Heart left ventricle (tissue), 16 donors: ENCODE results near the gene GGT6. TPM values are rescaled to one million over a fixed set of nuclear protein-coding genes. Genes with fewer than 3 reads are reported as not detected.

Experiments
- ATAC-seq, 4 donors: fragments of 200-7000 bp; cut with Tn5 transposase; one replicate each; pipeline ENCODE4 v1.9.1; 2020 to 2022; ENCODE audit warnings: moderate library complexity in 4 of 4, mild to moderate bottlenecking in 3 of 4, moderate number of reproducible peaks in 1 of 4
- DNase-seq, 5 donors: peaks; one replicate each; pipeline ENCODE4 v3.0.0-alpha.2; 2020
- H3K27ac ChIP-seq, 12 donors: fragments of 200-600 bp; sonication (generic) in 4 of 12; one replicate each; pipeline versions ENCODE4 v1.5.0 to v1.8.0; 2016 to 2022; ENCODE audit warnings: mild to moderate bottlenecking in 2 of 12
- H3K27me3 ChIP-seq, 9 donors: fragments of 200-600 bp; sonication (generic) in 2 of 9; one replicate each; pipeline versions ENCODE4 v1.5.1 to v1.8.0; 2016 to 2022; ENCODE audit warnings: mild to moderate bottlenecking in 3 of 9
- H3K36me3 ChIP-seq, 9 donors: fragments of 200-600 bp; sonication (generic) in 2 of 9; one replicate each; pipeline versions ENCODE4 v1.5.0 to v1.8.0; 2018 to 2022; ENCODE audit warnings: mild to moderate bottlenecking in 2 of 9
- H3K4me1 ChIP-seq, 12 donors: fragments of 200-600 bp; sonication (generic) in 4 of 12; one replicate each; pipeline versions ENCODE4 v1.5.0 to v1.8.0; 2016 to 2022; ENCODE audit warnings: mild to moderate bottlenecking in 3 of 12
- H3K4me3 ChIP-seq, 12 donors: fragments of 200-600 bp; sonication (generic) in 4 of 12; one replicate each; pipeline versions ENCODE4 v1.5.0 to v1.8.0; 2017 to 2022; ENCODE audit warnings: mild to moderate bottlenecking in 9 of 12, moderate library complexity in 4 of 12
- H3K9me3 ChIP-seq, 12 donors: fragments of 200-600 bp; sonication (generic) in 4 of 12; one replicate each; pipeline versions ENCODE4 v1.5.0 to v1.8.0; 2016 to 2022; ENCODE audit warnings: mild to moderate bottlenecking in 1 of 12
- CTCF ChIP-seq, 12 donors: fragments of 200-600 bp; sonication (generic) in 4 of 12; IDR thresholded peaks; one replicate each; pipeline versions ENCODE4 v1.5.0 to v1.8.0; 2018 to 2022; ENCODE audit warnings: antibody characterized with exemption in 12 of 12, mild to moderate bottlenecking in 5 of 12
- POLR2A ChIP-seq, 2 donors: fragments of 450-650 bp; IDR thresholded peaks; one replicate each; pipeline ENCODE4 v1.6.1; 2017; ENCODE audit warnings: antibody characterized with exemption in 2 of 2, mild to moderate bottlenecking in 2 of 2, moderate library complexity in 2 of 2
- WGBS, 4 donors: extraction: QIAGEN DNeasy Blood & Tissue Kit in 2 of 4; methylation state at CpG; one replicate each; pipeline versions ENCODE4 v1.1.5 to v1.1.7; 2013 to 2018; 5-methylcytosine and 5-hydroxymethylcytosine counted together
- intact Hi-C, 10 donors: fragments of 100-400 bp; cut with DNase I; formaldehyde crosslinking; loops; one replicate each; pipeline versions ENCODE4 v1.11.1 to v1.14.2; 2022
- polyA plus RNA-seq, 2 donors: library from polyadenylated mRNA; stranded (reverse); fragments of 200-250 nt; gene quantifications; one replicate each; pipeline ENCODE4 v1.2.3, GENCODE V29; 2013
- total RNA-seq, 9 donors: library from RNA; depleted of rRNA in 2 of 9; stranded (reverse); fragments of >200 nt in 2 of 9; fragmentation: NEBNext Ultra II Directional in 3 of 9; extraction: Animal tissue kit (Norgen Biotek cat#: 25700) in 3 of 9; gene quantifications; one replicate each; pipeline versions ENCODE4 v1.1.0 to v1.2.4, GENCODE V29; 2016 to 2023
- donor health status: ischemic (EF 13 %, LVEDD 7.1; RV severe dilation, severe dysfunction).
- donor health status: healthy with polysubstance abuse.
- donor health status: DM: no; HTN: yes; CAD: no.
- donor health status: DM: no; HTN: no; CAD: no.
- donor health status: ischemic (EF 25% LVEDD 6.9; RV normal size, moderate dysfunction).
- donor health status: ischemic (EF 25% LVEDD 5.7; RV mildly dilated, moderate dysfunction).
- donor health status: healthy.
- donor health status: DM: yes; HTN: yes; CAD: no.
- donor health status: ischemic (EF 35%, LVEDD 5.7; RV mildly dilated, moderate dysfunction).
- donor health status: nonischemic (EF 11% LVEDD 7.7; RV severe dilation, severe dysfunction).
- donor health status: DM: yes; HTN: yes; CAD: no.
- donor health status: PGD.
- donor health status: ischemic (EF 29% LVEDD 5.4; RV normal size, mild dysfunction).
- donor health status: nonischemic (EF 23%, LVEDD 6.1; RV moderate dilation, normal function).

GGT6 gene
- total and polyA plus RNA-seq, 11 donors: not detected

GRCh38 chr17:4545217-4545951 is 15.0 kb downstream of the GGT6 start:
- intact Hi-C loops: loop anchor here in 1 of 10 donors (10.0 kb wide), 1 partner anchor 121 kb away; no protein-coding TSS in a partner anchor
- Histone ChIP-seq H3K9me3 (no peaks in the 10 kb centered on the region), H3K4me3 (no peak overlapping the region), H3K36me3 (peaks cover 0 to 91% (median 81%) of the 10 kb centered on the region in 9 donors), H3K27me3 (no peaks in the 10 kb centered on the region), H3K4me1 (peaks cover 0 to 18% (median 9%) of the 10 kb centered on the region in 12 donors), H3K27ac (no peak overlapping the region)
- TF ChIP-seq POLR2A (IDR thresholded peaks at IDR 0.05) (no peak), CTCF (IDR thresholded peaks at IDR 0.05) (no peak)
- ATAC-seq (no peak), DNase-seq (peak in 2 of 5 donors; percentile 18 to 25)
- WGBS, 4 donors: 89 to 93% (median 92%) methylated on average over 29 to 32 of the region's 32 CpGs

- ATAC-seq (no peak), DNase-seq (no peak)
- intact Hi-C loops: loop anchor here in 4 of 10 donors (5.0 to 10.0 kb wide), 2 partner anchors 120 to 123 kb away; no protein-coding TSS in a partner anchor
- Histone ChIP-seq H3K4me3 (no peak overlapping the region), H3K27ac (no peak overlapping the region), H3K27me3 (no peaks in the 10 kb centered on the region), H3K36me3 (peaks cover 0 to 91% (median 78%) of the 10 kb centered on the region in 9 donors), H3K4me1 (peaks cover 0 to 23% (median 12%) of the 10 kb centered on the region in 12 donors), H3K9me3 (no peaks in the 10 kb centered on the region)
- WGBS, 4 donors: 87 to 90% (median 89%) methylated on average over 18 of the region's 18 CpGs
- TF ChIP-seq CTCF (IDR thresholded peaks at IDR 0.05): no peak
- TF ChIP-seq POLR2A (IDR thresholded peaks at IDR 0.05): no peak
Observed at GRCh38 chr17:4544951-4545216, 15.5 kb downstream of the GGT6 start.

DNA sequence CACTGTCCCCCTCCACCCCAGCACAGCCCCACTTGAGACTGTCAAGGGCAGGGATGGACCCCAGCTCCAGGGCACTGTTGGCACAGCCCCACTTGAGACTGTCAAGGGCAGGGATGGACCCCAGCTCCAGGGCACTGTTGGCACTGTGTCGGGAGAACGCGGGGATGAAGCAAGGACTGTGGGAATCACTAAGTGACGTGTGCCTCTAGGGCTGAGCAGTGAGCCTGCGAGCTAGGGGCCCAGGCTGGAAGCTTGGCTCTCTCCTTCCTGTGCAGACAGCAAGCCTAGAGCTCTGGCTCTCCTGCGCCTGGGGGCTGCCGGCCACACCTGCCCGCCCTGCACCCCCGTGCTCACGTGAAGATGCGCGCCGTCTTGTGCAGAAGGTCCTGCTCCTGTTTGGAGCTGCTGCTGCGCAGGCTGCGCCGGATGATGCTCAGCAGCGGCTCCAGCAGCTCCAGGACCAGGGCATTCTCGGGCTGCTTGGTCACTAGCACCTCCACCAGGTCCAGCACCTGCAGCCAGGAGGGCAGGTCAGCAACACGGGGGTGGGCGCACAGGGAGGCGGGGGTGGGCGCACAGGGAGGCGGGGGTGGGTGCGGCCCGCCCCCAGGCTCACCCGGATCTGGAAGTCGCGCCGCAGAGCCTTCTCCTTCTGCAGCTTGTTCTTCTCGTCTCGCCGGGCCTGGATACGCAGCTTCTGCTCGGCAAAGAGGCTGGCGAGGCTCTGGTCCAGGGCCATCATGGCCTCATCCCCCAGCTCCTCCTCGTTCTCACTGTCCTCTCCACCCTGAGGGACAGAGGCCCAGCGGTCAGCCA is 16.0 kb downstream of the GGT6 start:
- no peak for ATAC-seq
- H3K9me3 ChIP-seq: no peaks in the 10 kb centered on the region
- 88 to 95% (median 92%) methylated on average over 19 to 37 of the region's 37 CpGs for WGBS, 4 donors
- peak in 2 of 5 donors; percentile 23 to 28 for DNase-seq
- peaks cover 0 to 28% (median 13%) of the 10 kb centered on the region in 12 donors for H3K4me1 ChIP-seq
- intact Hi-C loops: loop anchor here in 4 of 10 donors (5.0 to 10.0 kb wide), 2 partner anchors 120 to 122 kb away; no protein-coding TSS in a partner anchor
- H3K27ac ChIP-seq: no peak overlapping the region
- no peaks in the 10 kb centered on the region for H3K27me3 ChIP-seq
- TF ChIP-seq CTCF (IDR thresholded peaks at IDR 0.05) (no peak), POLR2A (IDR thresholded peaks at IDR 0.05) (no peak)
- no peak overlapping the region for H3K4me3 ChIP-seq
- peaks cover 0 to 91% (median 78%) of the 10 kb centered on the region in 9 donors for H3K36me3 ChIP-seq

DNA sequence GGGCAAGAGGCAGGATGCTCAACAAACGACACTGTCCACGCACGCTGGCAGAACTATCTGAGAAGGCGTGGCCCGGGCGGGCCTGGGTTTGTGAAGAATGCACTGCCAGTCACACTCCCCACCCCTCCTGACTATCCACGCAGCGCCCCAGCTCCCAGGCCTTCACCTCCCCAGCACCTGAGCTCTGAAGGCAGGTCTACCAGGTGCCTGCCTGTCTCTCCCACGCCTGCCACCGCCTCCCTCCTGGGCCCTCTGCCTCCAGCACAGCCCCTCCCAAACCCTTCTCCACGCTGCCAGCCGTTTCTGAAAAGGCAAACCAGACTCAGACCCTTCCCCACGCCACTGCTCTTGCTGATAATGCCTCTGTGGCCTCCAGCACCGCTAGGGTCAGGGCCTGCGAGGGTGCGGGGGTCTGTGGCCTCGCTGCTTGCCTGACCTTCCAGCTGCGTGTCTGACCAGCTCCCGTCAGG is 16.8 kb downstream of the GGT6 start:
- Histone ChIP-seq H3K36me3 (peaks cover 0 to 91% (median 78%) of the 10 kb centered on the region in 9 donors), H3K27me3 (no peaks in the 10 kb centered on the region), H3K4me1 (peaks cover 0 to 34% (median 16%) of the 10 kb centered on the region in 12 donors), H3K4me3 (no peak overlapping the region), H3K9me3 (no peaks in the 10 kb centered on the region), H3K27ac (no peak overlapping the region)
- no peak for ATAC-seq
- intact Hi-C loops: loop anchor here in 4 of 10 donors (5.0 to 10.0 kb wide), 2 partner anchors 119 to 121 kb away; no protein-coding TSS in a partner anchor
- WGBS, 4 donors: 69 to 85% (median 82%) methylated on average over 18 to 19 of the region's 19 CpGs
- DNase-seq: peak in 1 of 5 donors; percentile 18
- no peak for TF ChIP-seq CTCF (IDR thresholded peaks at IDR 0.05)
- no peak for TF ChIP-seq POLR2A (IDR thresholded peaks at IDR 0.05)
